IMR-90 (cell line): ENCODE data around the gene RASGRP2.

Experiments used
- BHLHE40 ChIP-seq: fragments of 150-350 bp; IDR thresholded peaks from 2 replicates; pipeline ENCODE4 v1.6.1; 2016; ENCODE audit warnings: mild to moderate bottlenecking, low read depth, low read length
- CEBPB ChIP-seq: IDR thresholded peaks from 2 replicates; pipeline ENCODE4 v1.6.1; 2012; ENCODE audit warnings: low read depth, low read length, improper control_type of control experiment
- MAFK ChIP-seq: IDR thresholded peaks from 2 replicates; pipeline ENCODE4 v1.6.1; 2012; ENCODE audit warnings: low read depth, low read length, improper control_type of control experiment
- NFE2L2 ChIP-seq: fragments of 150-350 bp; IDR thresholded peaks from 2 replicates; pipeline ENCODE4 v1.6.1; 2016; ENCODE audit warnings: low read depth, mild to moderate bottlenecking, low read length
- POLR2A ChIP-seq: IDR thresholded peaks from 2 replicates; pipeline ENCODE4 v1.6.1; 2012; ENCODE audit warnings: mild to moderate bottlenecking, low read depth, low read length
- RAD21 ChIP-seq: IDR thresholded peaks from 2 replicates; pipeline ENCODE4 v1.6.1; 2012; ENCODE audit warnings: low read length, improper control_type of control experiment
- RCOR1 ChIP-seq: IDR thresholded peaks from 2 replicates; pipeline ENCODE4 v1.6.1; 2012; ENCODE audit warnings: mild to moderate bottlenecking, low read length, improper control_type of control experiment; ENCODE audit not compliant: insufficient replicate concordance
- RFX5 ChIP-seq: IDR thresholded peaks from 2 replicates; pipeline ENCODE4 v1.8.0; 2012; ENCODE audit warnings: low read depth, mild to moderate bottlenecking, low read length, moderate library complexity
- USF2 ChIP-seq: fragments of 150-350 bp; IDR thresholded peaks from 2 replicates; pipeline ENCODE4 v1.6.1; 2017; ENCODE audit warnings: mild to moderate bottlenecking, antibody characterized with exemption, low read length, low read depth
- TF ChIP-seq, protein P1 (sequence below): conservative IDR thresholded peaks from 2 replicates; pipeline ENCODE4 v1.5.1; 2012; ENCODE audit warnings: mild to moderate bottlenecking, low read depth, low read length, improper control_type of control experiment

DNA sequence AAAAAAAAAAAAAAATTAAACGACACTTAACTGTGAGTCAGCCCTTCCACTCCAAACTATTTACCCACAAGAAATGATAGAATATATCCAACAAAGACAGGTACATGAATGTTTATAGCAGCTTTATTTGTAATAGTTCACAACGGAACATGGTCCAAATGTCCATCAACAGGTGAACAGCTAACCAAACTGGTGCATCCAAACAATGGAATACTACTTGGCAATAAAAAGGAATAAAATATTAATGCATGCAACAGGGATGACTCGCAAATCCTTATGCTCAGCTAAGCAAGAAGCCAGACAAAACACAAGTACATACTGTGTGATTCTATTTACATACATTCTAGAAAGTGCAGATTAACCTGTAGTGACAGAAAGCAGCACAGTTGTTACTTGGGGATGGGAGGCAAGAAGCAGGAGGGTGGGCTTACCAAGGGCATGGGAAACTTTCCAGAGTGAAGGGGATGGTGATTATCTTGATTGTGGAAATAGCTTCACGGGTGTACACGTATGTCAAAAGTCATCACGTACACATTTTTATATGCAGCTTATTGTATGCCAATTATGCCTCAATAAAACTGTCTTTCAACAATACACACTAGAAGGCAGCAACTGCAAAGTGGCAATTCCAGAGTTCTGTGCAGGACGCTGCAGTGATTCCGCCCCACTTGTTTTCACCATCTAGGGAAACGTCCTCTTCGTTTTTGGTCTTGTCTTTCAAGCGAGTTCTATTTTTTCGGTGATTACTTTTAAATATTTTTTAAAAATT lies 41.1 kb upstream of the RASGRP2 start:
- TF ChIP-seq RAD21: no peak
- no peak for TF ChIP-seq BHLHE40
- no peak for TF ChIP-seq POLR2A
- TF ChIP-seq, protein P1, sequence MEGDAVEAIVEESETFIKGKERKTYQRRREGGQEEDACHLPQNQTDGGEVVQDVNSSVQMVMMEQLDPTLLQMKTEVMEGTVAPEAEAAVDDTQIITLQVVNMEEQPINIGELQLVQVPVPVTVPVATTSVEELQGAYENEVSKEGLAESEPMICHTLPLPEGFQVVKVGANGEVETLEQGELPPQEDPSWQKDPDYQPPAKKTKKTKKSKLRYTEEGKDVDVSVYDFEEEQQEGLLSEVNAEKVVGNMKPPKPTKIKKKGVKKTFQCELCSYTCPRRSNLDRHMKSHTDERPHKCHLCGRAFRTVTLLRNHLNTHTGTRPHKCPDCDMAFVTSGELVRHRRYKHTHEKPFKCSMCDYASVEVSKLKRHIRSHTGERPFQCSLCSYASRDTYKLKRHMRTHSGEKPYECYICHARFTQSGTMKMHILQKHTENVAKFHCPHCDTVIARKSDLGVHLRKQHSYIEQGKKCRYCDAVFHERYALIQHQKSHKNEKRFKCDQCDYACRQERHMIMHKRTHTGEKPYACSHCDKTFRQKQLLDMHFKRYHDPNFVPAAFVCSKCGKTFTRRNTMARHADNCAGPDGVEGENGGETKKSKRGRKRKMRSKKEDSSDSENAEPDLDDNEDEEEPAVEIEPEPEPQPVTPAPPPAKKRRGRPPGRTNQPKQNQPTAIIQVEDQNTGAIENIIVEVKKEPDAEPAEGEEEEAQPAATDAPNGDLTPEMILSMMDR: no peak
- no peak for TF ChIP-seq NFE2L2
- no peak for TF ChIP-seq RFX5
- no peak for TF ChIP-seq USF2
- TF ChIP-seq MAFK: no peak
- no peak for TF ChIP-seq RCOR1
- TF ChIP-seq CEBPB: no peak
